Esophagus muscularis mucosa (tissue), 4 donors: Measurements from ENCODE around the gene ADCY9.

Experiments used
- CTCF ChIP-seq, 3 experiments: fragments of 200-600 bp in 2 of 3; fragments of 450-650 bp in 1 of 3; sonication (generic) in 2 of 3; IDR thresholded peaks; one replicate each; pipeline ENCODE4 v1.5.1; 2017 to 2019; ENCODE audit warnings: antibody characterized with exemption in 3 of 3, mild to moderate bottlenecking in 2 of 3, moderate library complexity in 1 of 3
- EP300 ChIP-seq: sonication (generic); formaldehyde crosslinking; IDR thresholded peaks from one replicate; pipeline ENCODE4 v1.6.1; 2017; ENCODE audit warnings: antibody characterized with exemption
- POLR2A ChIP-seq: fragments of 450-650 bp; IDR thresholded peaks from one replicate; pipeline ENCODE4 v1.6.1; 2017; ENCODE audit warnings: antibody characterized with exemption, moderate library complexity, mild to moderate bottlenecking, low read depth
- POLR2AphosphoS5 ChIP-seq, 2 donors: sonication (generic); formaldehyde crosslinking; IDR thresholded peaks; one replicate each; pipeline ENCODE4 v1.6.1; 2017; ENCODE audit warnings: antibody characterized with exemption in 2 of 2

- TF ChIP-seq POLR2AphosphoS5 (IDR thresholded peaks at IDR 0.05) (no peak), CTCF (IDR thresholded peaks at IDR 0.05) (no peak), EP300 (no peak), POLR2A (no peak)
Observed at GRCh38 chr16:3924763-3925162, 191.5 kb downstream of the ADCY9 start.
